IMR-90 (cell line): Measurements from ENCODE around the gene RIMBP3C.

Source experiments
- CHD1 ChIP-seq: IDR thresholded peaks from 2 replicates; pipeline ENCODE4 v1.6.1; 2012; ENCODE audit warnings: low read depth, low read length, improper control_type of control experiment
- MAFK ChIP-seq: IDR thresholded peaks from 2 replicates; pipeline ENCODE4 v1.6.1; 2012; ENCODE audit warnings: low read depth, low read length, improper control_type of control experiment
- MAZ ChIP-seq: IDR thresholded peaks from 2 replicates; pipeline ENCODE4 v1.6.1; 2012; ENCODE audit warnings: low read depth, mild to moderate bottlenecking, low read length, improper control_type of control experiment, moderate library complexity, borderline replicate concordance
- MXI1 ChIP-seq: IDR thresholded peaks from 2 replicates; pipeline ENCODE4 v1.6.1; 2012; ENCODE audit warnings: low read depth, mild to moderate bottlenecking, low read length, moderate library complexity, borderline replicate concordance
- POLR2A ChIP-seq: IDR thresholded peaks from 2 replicates; pipeline ENCODE4 v1.6.1; 2012; ENCODE audit warnings: mild to moderate bottlenecking, low read depth, low read length
- RCOR1 ChIP-seq: IDR thresholded peaks from 2 replicates; pipeline ENCODE4 v1.6.1; 2012; ENCODE audit warnings: mild to moderate bottlenecking, low read length, improper control_type of control experiment; ENCODE audit not compliant: insufficient replicate concordance
- RFX5 ChIP-seq: IDR thresholded peaks from 2 replicates; pipeline ENCODE4 v1.8.0; 2012; ENCODE audit warnings: low read depth, mild to moderate bottlenecking, low read length, moderate library complexity
- TF ChIP-seq, protein P1 (sequence below): conservative IDR thresholded peaks from 2 replicates; pipeline ENCODE4 v1.5.1; 2012; ENCODE audit warnings: mild to moderate bottlenecking, low read depth, low read length, improper control_type of control experiment
- TF ChIP-seq, protein P2 (sequence below): fragments of 150-350 bp; IDR thresholded peaks from 2 replicates; pipeline ENCODE4 v1.6.1; 2017; ENCODE audit warnings: mild to moderate bottlenecking, antibody characterized with exemption, low read length, low read depth

DNA sequence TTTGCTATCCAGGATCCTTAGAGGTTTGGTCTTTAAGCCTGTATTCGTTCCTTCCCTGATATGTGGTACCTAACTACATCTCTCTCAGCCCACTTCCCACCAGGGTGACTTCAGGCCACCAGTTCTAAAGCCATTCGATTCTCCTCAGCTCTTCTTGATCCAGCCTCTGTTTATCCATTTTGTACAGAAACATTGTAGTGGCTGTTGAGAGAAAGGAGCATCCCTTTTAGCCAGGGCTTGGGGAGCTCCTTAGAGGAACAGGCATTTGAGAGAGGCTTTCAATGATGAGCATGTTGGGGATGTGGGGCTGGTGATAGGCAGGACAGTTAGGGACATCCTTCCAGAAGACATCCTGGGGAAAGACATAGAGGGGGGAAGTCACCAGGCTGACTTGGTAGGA is 34.1 kb upstream of the RIMBP3C start:
- TF ChIP-seq MXI1 (no peak), POLR2A (no peak), CHD1 (no peak), RFX5 (no peak), RCOR1 (no peak), MAFK (no peak), MAZ (no peak)
- TF ChIP-seq, protein P1, sequence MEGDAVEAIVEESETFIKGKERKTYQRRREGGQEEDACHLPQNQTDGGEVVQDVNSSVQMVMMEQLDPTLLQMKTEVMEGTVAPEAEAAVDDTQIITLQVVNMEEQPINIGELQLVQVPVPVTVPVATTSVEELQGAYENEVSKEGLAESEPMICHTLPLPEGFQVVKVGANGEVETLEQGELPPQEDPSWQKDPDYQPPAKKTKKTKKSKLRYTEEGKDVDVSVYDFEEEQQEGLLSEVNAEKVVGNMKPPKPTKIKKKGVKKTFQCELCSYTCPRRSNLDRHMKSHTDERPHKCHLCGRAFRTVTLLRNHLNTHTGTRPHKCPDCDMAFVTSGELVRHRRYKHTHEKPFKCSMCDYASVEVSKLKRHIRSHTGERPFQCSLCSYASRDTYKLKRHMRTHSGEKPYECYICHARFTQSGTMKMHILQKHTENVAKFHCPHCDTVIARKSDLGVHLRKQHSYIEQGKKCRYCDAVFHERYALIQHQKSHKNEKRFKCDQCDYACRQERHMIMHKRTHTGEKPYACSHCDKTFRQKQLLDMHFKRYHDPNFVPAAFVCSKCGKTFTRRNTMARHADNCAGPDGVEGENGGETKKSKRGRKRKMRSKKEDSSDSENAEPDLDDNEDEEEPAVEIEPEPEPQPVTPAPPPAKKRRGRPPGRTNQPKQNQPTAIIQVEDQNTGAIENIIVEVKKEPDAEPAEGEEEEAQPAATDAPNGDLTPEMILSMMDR: no peak
- TF ChIP-seq, protein P2, sequence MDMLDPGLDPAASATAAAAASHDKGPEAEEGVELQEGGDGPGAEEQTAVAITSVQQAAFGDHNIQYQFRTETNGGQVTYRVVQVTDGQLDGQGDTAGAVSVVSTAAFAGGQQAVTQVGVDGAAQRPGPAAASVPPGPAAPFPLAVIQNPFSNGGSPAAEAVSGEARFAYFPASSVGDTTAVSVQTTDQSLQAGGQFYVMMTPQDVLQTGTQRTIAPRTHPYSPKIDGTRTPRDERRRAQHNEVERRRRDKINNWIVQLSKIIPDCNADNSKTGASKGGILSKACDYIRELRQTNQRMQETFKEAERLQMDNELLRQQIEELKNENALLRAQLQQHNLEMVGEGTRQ: no peak
